ENCODE measurements around the gene TMEM184B. TPM values are rescaled to one million over a fixed set of nuclear protein-coding genes. Genes with fewer than 3 reads are reported as not detected.

The TMEM184B gene
- total RNA-seq, 4 donors from 2014 or later, result 18.7 to 88.4 (median 41.1) TPM

DNA sequence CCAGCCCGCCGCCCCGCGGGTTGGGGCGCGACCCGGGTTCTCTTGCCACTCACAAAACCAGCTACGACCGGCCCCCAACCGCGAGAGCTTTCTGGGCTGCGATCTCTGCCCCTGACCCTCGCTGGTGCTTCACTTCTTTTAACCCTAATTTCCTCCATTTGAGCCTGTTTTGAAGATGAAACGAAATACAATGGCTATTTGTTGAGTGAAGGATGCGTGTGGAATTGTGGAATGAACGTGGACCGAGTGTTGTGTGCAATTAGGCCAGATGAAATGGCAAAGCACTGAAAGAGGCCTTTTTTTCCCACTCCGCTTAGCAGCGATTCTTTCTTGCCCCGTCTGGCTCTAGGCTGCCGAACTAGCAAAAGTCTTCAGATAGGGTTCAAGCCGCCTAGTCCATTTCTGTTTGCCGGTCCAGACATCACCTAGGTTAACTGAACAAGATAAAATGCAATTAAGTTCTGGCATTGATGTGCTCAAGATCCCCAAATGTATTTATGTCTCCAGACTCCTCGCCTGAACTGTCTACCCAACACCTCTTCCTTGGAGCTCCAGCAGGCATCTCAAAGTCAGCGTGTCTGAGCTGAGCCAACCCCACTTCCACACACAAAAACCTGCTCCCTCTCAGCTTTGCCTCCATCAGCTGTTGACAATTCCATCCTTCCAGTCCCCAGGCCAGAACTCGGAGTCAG, 471 bp upstream of the TMEM184B start:
- no peaks in the 10 kb centered on the region for H3K27me3 ChIP-seq
- H3K27ac ChIP-seq, result peak overlapping the region; percentile 90 to 97 (median 92)
- no peaks in the 10 kb centered on the region for H3K36me3 ChIP-seq
- no peak for TF ChIP-seq EP300 (IDR thresholded peaks at IDR 0.05; ENCODE audit: low read depth)
- no peak for TF ChIP-seq POLR2A (IDR thresholded peaks at IDR 0.05)
- TF ChIP-seq, protein P1, sequence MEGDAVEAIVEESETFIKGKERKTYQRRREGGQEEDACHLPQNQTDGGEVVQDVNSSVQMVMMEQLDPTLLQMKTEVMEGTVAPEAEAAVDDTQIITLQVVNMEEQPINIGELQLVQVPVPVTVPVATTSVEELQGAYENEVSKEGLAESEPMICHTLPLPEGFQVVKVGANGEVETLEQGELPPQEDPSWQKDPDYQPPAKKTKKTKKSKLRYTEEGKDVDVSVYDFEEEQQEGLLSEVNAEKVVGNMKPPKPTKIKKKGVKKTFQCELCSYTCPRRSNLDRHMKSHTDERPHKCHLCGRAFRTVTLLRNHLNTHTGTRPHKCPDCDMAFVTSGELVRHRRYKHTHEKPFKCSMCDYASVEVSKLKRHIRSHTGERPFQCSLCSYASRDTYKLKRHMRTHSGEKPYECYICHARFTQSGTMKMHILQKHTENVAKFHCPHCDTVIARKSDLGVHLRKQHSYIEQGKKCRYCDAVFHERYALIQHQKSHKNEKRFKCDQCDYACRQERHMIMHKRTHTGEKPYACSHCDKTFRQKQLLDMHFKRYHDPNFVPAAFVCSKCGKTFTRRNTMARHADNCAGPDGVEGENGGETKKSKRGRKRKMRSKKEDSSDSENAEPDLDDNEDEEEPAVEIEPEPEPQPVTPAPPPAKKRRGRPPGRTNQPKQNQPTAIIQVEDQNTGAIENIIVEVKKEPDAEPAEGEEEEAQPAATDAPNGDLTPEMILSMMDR (IDR thresholded peaks at IDR 0.05), result no peak
- no peak for TF ChIP-seq POLR2AphosphoS5 (IDR thresholded peaks at IDR 0.05)
- WGBS, 2 donors (ENCODE audit: low coverage in 1 of 2), result 23% methylated on average over 7 to 20 of the region's 26 CpGs
- H3K4me3 ChIP-seq, result peak overlapping the region; percentile 13 to 94 (median 82)
- DNase-seq, result no peak
- intact Hi-C loops (cut with DNase I; ENCODE audit: low total_unique reads), result loop anchor here (10.0 kb wide), 1 partner anchor 68 kb away; the partner anchor contains the start of gene MAFF
- in situ Hi-C loops (cut with MboI; ENCODE audit: low pct_ligation_motif_present in 1 of 4, low pct_unique_long_range_greater_than_20kb in 1 of 4, low sequenced_read_pairs in 3 of 4), result no loop called here
- H3K4me1 ChIP-seq, result peaks cover 18 to 41% (median 28%) of the 10 kb centered on the region in 4 donors
- H3K9me3 ChIP-seq, result no peaks in the 10 kb centered on the region

DNA sequence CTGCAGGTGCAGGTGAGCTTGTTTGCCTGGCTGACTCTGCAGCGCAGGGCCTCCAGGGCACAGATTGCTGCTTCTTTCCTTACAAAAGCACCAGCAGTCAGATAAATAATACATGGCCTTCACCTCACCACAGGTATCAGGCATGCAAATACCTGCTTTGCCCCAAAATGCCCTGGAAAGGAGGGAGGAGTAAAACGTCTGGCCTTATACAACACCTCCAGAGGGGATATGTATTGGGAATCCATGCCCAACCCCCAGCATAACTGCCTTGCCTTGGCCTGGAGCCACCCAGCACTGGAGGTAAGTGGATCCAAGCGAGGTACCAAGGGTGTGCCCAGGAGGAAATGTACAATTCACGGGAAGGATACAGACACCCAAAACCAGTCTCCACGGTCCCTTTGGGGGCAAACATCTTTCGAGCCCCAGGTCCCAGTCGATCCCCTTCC, 860 bp downstream of the TMEM184B start:
- 6% methylated on average over 7 of the region's 7 CpGs; no CpG with 5 or more reads in 1 of the 2 donors for WGBS, 2 donors (ENCODE audit: low coverage in 1 of 2)
- Histone ChIP-seq H3K9me3 (no peaks in the 10 kb centered on the region), H3K27ac (peak overlapping the region; percentile 90 to 97 (median 92)), H3K4me1 (peaks cover 18 to 41% (median 31%) of the 10 kb centered on the region in 4 donors), H3K4me3 (peak overlapping the region; percentile 81 to 96 (median 89)), H3K27me3 (no peaks in the 10 kb centered on the region), H3K36me3 (no peaks in the 10 kb centered on the region)
- in situ Hi-C loops (cut with MboI; ENCODE audit: low pct_ligation_motif_present in 1 of 4, low pct_unique_long_range_greater_than_20kb in 1 of 4, low sequenced_read_pairs in 3 of 4), result no loop called here
- TF ChIP-seq POLR2AphosphoS5 (IDR thresholded peaks at IDR 0.05), result peak in 1 of 3 donors; percentile 7
- TF ChIP-seq, protein P1 (IDR thresholded peaks at IDR 0.05), result no peak
- DNase-seq, result peak; percentile 69
- intact Hi-C loops (cut with DNase I; ENCODE audit: low total_unique reads), result loop anchor here (10.0 kb wide), 1 partner anchor 67 kb away; the partner anchor contains the start of gene MAFF

DNA sequence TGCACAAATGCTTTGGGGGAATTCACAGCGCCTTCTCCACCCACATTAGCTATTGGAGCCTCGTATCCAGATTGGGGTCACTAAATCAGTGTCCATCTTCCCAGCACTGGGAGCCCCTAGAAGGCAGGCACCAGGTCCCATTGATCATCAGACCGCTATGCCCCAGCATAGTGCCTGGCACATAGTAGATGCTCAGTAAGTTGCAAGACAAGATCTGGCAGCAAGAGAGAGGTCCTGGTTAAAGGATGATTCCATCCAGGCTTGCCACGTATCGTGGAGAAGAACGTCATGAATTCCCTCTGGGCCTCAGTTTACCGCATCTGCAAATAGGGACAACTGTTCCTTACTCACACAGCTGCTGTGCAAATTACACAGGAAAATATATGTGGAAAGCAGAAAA, 1.7 kb downstream of the TMEM184B start:
- intact Hi-C loops (cut with DNase I; ENCODE audit: low total_unique reads), result loop anchor here (10.0 kb wide), 1 partner anchor 66 kb away; the partner anchor contains the start of gene MAFF

More for the DNA sequence above, 1.7 kb downstream of the TMEM184B start:
- 81% methylated on average over 7 of the region's 7 CpGs; no CpG with 5 or more reads in 1 of the 2 donors for whole genome bisulfite sequencing, 2 donors (ENCODE audit: low coverage in 1 of 2)
- Histone ChIP-seq H3K27ac (peak overlapping the region; percentile 90 to 97 (median 92)), H3K4me1 (peaks cover 20 to 49% (median 39%) of the 10 kb centered on the region in 4 donors), H3K36me3 (no peaks in the 10 kb centered on the region), H3K4me3 (no peak overlapping the region), H3K27me3 (no peaks in the 10 kb centered on the region), H3K9me3 (no peaks in the 10 kb centered on the region)
- no peak for DNase-seq
- in situ Hi-C loops (cut with MboI; ENCODE audit: low pct_ligation_motif_present in 1 of 4, low pct_unique_long_range_greater_than_20kb in 1 of 4, low sequenced_read_pairs in 3 of 4), result no loop called here
- TF ChIP-seq POLR2A (IDR thresholded peaks at IDR 0.05) (no peak), EP300 (IDR thresholded peaks at IDR 0.05; ENCODE audit: low read depth) (no peak), POLR2AphosphoS5 (IDR thresholded peaks at IDR 0.05) (no peak)
- TF ChIP-seq, protein P1 (IDR thresholded peaks at IDR 0.05), result no peak
